IMR-90 (cell line): ENCODE results near the gene CCDC70. TPM values are rescaled to one million over a fixed set of nuclear protein-coding genes. Genes with fewer than 3 reads are reported as not detected.

Source experiments
- ATAC-seq: fragments of 200-7000 bp; cut with Tn5 transposase; 2 replicates; pipeline ENCODE4 v1.9.1; 2020; ENCODE audit warnings: low read depth, mild to moderate bottlenecking, moderate library complexity
- BruUV-seq: library from RNA; stranded (reverse); fragments of 400-500 nt; replicated peaks from 2 replicates; lab custom pipeline; 2021; lab: Mats Ljungman, UMichigan
- CTCF ChIA-PET: fragments of 300-600 bp; formaldehyde crosslinking; extraction: SDS; loops from one replicate; lab custom pipeline; 2021; ENCODE audit warnings: antibody characterized with exemption; lab: Yijun Ruan, JAX
- POLR2A ChIA-PET: fragments of 300-600 bp; sonication (Branson Sonifier 250); formaldehyde crosslinking; loops from one replicate; lab custom pipeline; 2022; ENCODE audit warnings: antibody characterized with exemption; ENCODE audit not compliant: unreplicated experiment; lab: Charles Lee
- DNase-seq: peaks from one replicate; pipeline ENCODE4 v3.0.0; 2013
- H2AFZ ChIP-seq: replicated peaks from 2 replicates; pipeline ENCODE3; 2013; ENCODE audit warnings: low read length, mild to moderate bottlenecking; ENCODE audit not compliant: poor library complexity
- H2AK5ac ChIP-seq: 2 replicates; pipeline ENCODE4 v1.6.1; 2013; ENCODE audit warnings: low read depth, low read length, inconsistent platforms
- H2AK9ac ChIP-seq: replicated peaks from 2 replicates; pipeline ENCODE3; 2013; ENCODE audit warnings: mild to moderate bottlenecking, low read depth, low read length, moderate library complexity; ENCODE audit not compliant: poor library complexity
- H2BK120ac ChIP-seq: 2 replicates; pipeline ENCODE4 v1.6.1; 2013; ENCODE audit warnings: low read depth, low read length, inconsistent platforms
- H2BK15ac ChIP-seq: 3 replicates; pipeline ENCODE4 v1.6.1; 2013; ENCODE audit warnings: low read depth, low read length, inconsistent platforms
- H2BK20ac ChIP-seq: 2 replicates; pipeline ENCODE4 v1.6.1; 2013; ENCODE audit warnings: low read depth, mild to moderate bottlenecking, inconsistent platforms, low read length, moderate library complexity
- H2BK5ac ChIP-seq: 2 replicates; pipeline ENCODE4 v1.6.1; 2013; ENCODE audit warnings: mild to moderate bottlenecking, low read depth, low read length, inconsistent platforms; ENCODE audit not compliant: poor library complexity, severe bottlenecking
- H3K14ac ChIP-seq: replicated peaks from 2 replicates; pipeline ENCODE4 v1.6.1; 2013; ENCODE audit warnings: low read depth, low read length, inconsistent platforms
- H3K18ac ChIP-seq: 2 replicates; pipeline ENCODE4 v1.6.1; 2013; ENCODE audit warnings: low read depth, low read length, control low read depth
- H3K23ac ChIP-seq: 2 replicates; pipeline ENCODE4 v1.6.1; 2013; ENCODE audit warnings: low read depth, low read length, inconsistent platforms
- H3K27ac ChIP-seq: 2 replicates; pipeline ENCODE4 v1.5.1; 2013; ENCODE audit warnings: mild to moderate bottlenecking, control low read depth, low read length; ENCODE audit not compliant: insufficient read depth
- H3K27me3 ChIP-seq: 2 replicates; pipeline ENCODE4 v1.6.1; 2013; ENCODE audit warnings: low read length; ENCODE audit not compliant: control insufficient read depth, insufficient read depth
- H3K36me3 ChIP-seq: 2 replicates; pipeline ENCODE4 v1.6.1; 2013; ENCODE audit warnings: low read length, mixed read lengths; ENCODE audit not compliant: control insufficient read depth, insufficient read depth
- H3K4ac ChIP-seq: 2 replicates; pipeline ENCODE4 v1.6.1; 2013; ENCODE audit warnings: low read depth, low read length, inconsistent platforms
- H3K4me1 ChIP-seq: 2 replicates; pipeline ENCODE4 v1.6.1; 2013; ENCODE audit warnings: low read length, mixed read lengths; ENCODE audit not compliant: control insufficient read depth, insufficient read depth
- H3K4me2 ChIP-seq: 2 replicates; pipeline ENCODE4 v1.6.1; 2013; ENCODE audit warnings: low read depth, mild to moderate bottlenecking, control low read depth, low read length, moderate library complexity
- H3K4me3 ChIP-seq: 2 replicates; pipeline ENCODE4 v1.5.1; 2013; ENCODE audit warnings: low read depth, mild to moderate bottlenecking, control low read depth, low read length, moderate library complexity; ENCODE audit not compliant: insufficient read depth
- H3K56ac ChIP-seq: 2 replicates; pipeline ENCODE4 v1.6.1; 2013; ENCODE audit warnings: low read length, inconsistent platforms; ENCODE audit not compliant: insufficient read depth; ENCODE audit errors: extremely low read depth
- H3K79me1 ChIP-seq, 2 experiments: 2 replicates each; pipeline ENCODE4 v1.6.1; 2013; ENCODE audit warnings: low read length in 2 of 2, inconsistent platforms in 1 of 2, low read depth in 1 of 2
- H3K9ac ChIP-seq: 2 replicates; pipeline ENCODE4 v1.6.1; 2013; ENCODE audit warnings: low read depth, low read length, control low read depth
- H3K9me1 ChIP-seq: 2 replicates; pipeline ENCODE4 v1.6.1; 2013; ENCODE audit warnings: low read length, inconsistent platforms; ENCODE audit not compliant: insufficient read depth
- H3K9me3 ChIP-seq: 2 replicates; pipeline ENCODE4 v1.6.1; 2013; ENCODE audit warnings: low read length; ENCODE audit not compliant: control insufficient read depth, insufficient read depth
- H4K20me1 ChIP-seq: 2 replicates; pipeline ENCODE4 v1.6.1; 2013; ENCODE audit warnings: low read length, inconsistent platforms; ENCODE audit not compliant: insufficient read depth
- H4K5ac ChIP-seq: 2 replicates; pipeline ENCODE4 v1.6.1; 2013; ENCODE audit warnings: mild to moderate bottlenecking, low read depth, low read length, control low read depth
- H4K8ac ChIP-seq, 2 experiments: 2 replicates each; pipeline ENCODE4 v1.6.1; 2013; ENCODE audit warnings: low read depth in 2 of 2, low read length in 2 of 2, control low read depth in 1 of 2, inconsistent platforms in 1 of 2
- H4K91ac ChIP-seq: 2 replicates; pipeline ENCODE4 v1.6.1; 2013; ENCODE audit warnings: low read depth, low read length, inconsistent platforms; ENCODE audit not compliant: insufficient read depth
- BHLHE40 ChIP-seq: fragments of 150-350 bp; IDR thresholded peaks from 2 replicates; pipeline ENCODE4 v1.6.1; 2016; ENCODE audit warnings: mild to moderate bottlenecking, low read depth, low read length
- CEBPB ChIP-seq: IDR thresholded peaks from 2 replicates; pipeline ENCODE4 v1.6.1; 2012; ENCODE audit warnings: low read depth, low read length, improper control_type of control experiment
- CHD1 ChIP-seq: IDR thresholded peaks from 2 replicates; pipeline ENCODE4 v1.6.1; 2012; ENCODE audit warnings: low read depth, low read length, improper control_type of control experiment
- CTCF ChIP-seq: conservative IDR thresholded peaks from 2 replicates; pipeline ENCODE4 v1.5.1; 2012; ENCODE audit warnings: mild to moderate bottlenecking, low read depth, low read length, improper control_type of control experiment
- ELK1 ChIP-seq: fragments of 150-350 bp; IDR thresholded peaks from 2 replicates; pipeline ENCODE4 v1.6.1; 2016; ENCODE audit warnings: low read depth, mild to moderate bottlenecking, low read length, moderate library complexity, borderline replicate concordance
- FOS ChIP-seq: fragments of 150-350 bp; IDR thresholded peaks from 2 replicates; pipeline ENCODE4 v1.6.1; 2016; ENCODE audit warnings: low read depth, low read length
- MAFK ChIP-seq: IDR thresholded peaks from 2 replicates; pipeline ENCODE4 v1.6.1; 2012; ENCODE audit warnings: low read depth, low read length, improper control_type of control experiment
- MAZ ChIP-seq: IDR thresholded peaks from 2 replicates; pipeline ENCODE4 v1.6.1; 2012; ENCODE audit warnings: low read depth, mild to moderate bottlenecking, low read length, improper control_type of control experiment, moderate library complexity, borderline replicate concordance
- MXI1 ChIP-seq: IDR thresholded peaks from 2 replicates; pipeline ENCODE4 v1.6.1; 2012; ENCODE audit warnings: low read depth, mild to moderate bottlenecking, low read length, moderate library complexity, borderline replicate concordance
- NFE2L2 ChIP-seq: fragments of 150-350 bp; IDR thresholded peaks from 2 replicates; pipeline ENCODE4 v1.6.1; 2016; ENCODE audit warnings: low read depth, mild to moderate bottlenecking, low read length
- POLR2A ChIP-seq: IDR thresholded peaks from 2 replicates; pipeline ENCODE4 v1.6.1; 2012; ENCODE audit warnings: mild to moderate bottlenecking, low read depth, low read length
- RAD21 ChIP-seq: IDR thresholded peaks from 2 replicates; pipeline ENCODE4 v1.6.1; 2012; ENCODE audit warnings: low read length, improper control_type of control experiment
- RCOR1 ChIP-seq: IDR thresholded peaks from 2 replicates; pipeline ENCODE4 v1.6.1; 2012; ENCODE audit warnings: mild to moderate bottlenecking, low read length, improper control_type of control experiment; ENCODE audit not compliant: insufficient replicate concordance
- RFX5 ChIP-seq: IDR thresholded peaks from 2 replicates; pipeline ENCODE4 v1.8.0; 2012; ENCODE audit warnings: low read depth, mild to moderate bottlenecking, low read length, moderate library complexity
- SMC3 ChIP-seq: fragments of 150-350 bp; IDR thresholded peaks from 2 replicates; pipeline ENCODE4 v1.6.1; 2016; ENCODE audit warnings: low read depth, mild to moderate bottlenecking, antibody characterized with exemption, low read length, moderate library complexity
- USF2 ChIP-seq: fragments of 150-350 bp; IDR thresholded peaks from 2 replicates; pipeline ENCODE4 v1.6.1; 2017; ENCODE audit warnings: mild to moderate bottlenecking, antibody characterized with exemption, low read length, low read depth
- WGBS, 2 experiments: methylation state at CpG; one replicate each; pipeline versions ENCODE4 v1.1.5 to v1.1.7; 2013; ENCODE audit warnings: missing lambda C conversion rate in 2 of 2; ENCODE audit not compliant: insufficient read length in 1 of 2; ENCODE audit errors: extremely low coverage in 2 of 2; 5-methylcytosine and 5-hydroxymethylcytosine counted together
- dilution Hi-C: fragments of 300-500 bp; cut with HindIII; formaldehyde crosslinking; loops from one replicate; pipeline ENCODE4 v1.14.3; 2018; ENCODE audit warnings: low sequenced_read_pairs; ENCODE audit not compliant: unreplicated experiment
- in situ Hi-C: fragments of 300-500 bp; cut with MboI; formaldehyde crosslinking; loops from 3 replicates; pipeline ENCODE4 v1.14.3; 2019; ENCODE audit warnings: low sequenced_read_pairs, inconsistent platforms, mixed read lengths
- intact Hi-C: fragments of 100-400 bp; cut with micrococcal nuclease; formaldehyde crosslinking; loops from 2 replicates; pipeline ENCODE4 v1.10.0; 2022
- polyA plus RNA-seq, 3 experiments: library from polyadenylated mRNA; depleted of rRNA; stranded (reverse); fragments of >200 nt; gene quantifications; 2 replicates each; pipeline ENCODE4 v1.2.3, GENCODE V29; 2012; ENCODE audit warnings: low replicate concordance in 1 of 3
- total RNA-seq: library from RNA; depleted of rRNA; stranded (reverse); fragments of >200 nt; gene quantifications from 2 replicates; pipeline ENCODE4 v1.2.3, GENCODE V29; 2012

Gene CCDC70
- total and polyA plus RNA-seq, 2 of the 4 experiments (the other 2 are of a cell fraction) = not detected

- CTCF ChIA-PET = no interaction called here
- Histone ChIP-seq H4K20me1 (no peaks in the 10 kb centered on the region), H2AK5ac (no peak overlapping the region), H2AK9ac (no peak overlapping the region), H3K23ac (no peak overlapping the region), H2BK15ac (no peak overlapping the region), H3K4ac (no peak overlapping the region), H3K4me3 (no peak overlapping the region), H2BK120ac (no peak overlapping the region), H3K18ac (no peak overlapping the region), H4K8ac (no peak overlapping the region), H3K36me3 (no peaks in the 10 kb centered on the region), H3K56ac (no peak overlapping the region), H3K9me3 (no peaks in the 10 kb centered on the region), H3K79me1 (no peaks in the 10 kb centered on the region), H3K9me1 (no peaks in the 10 kb centered on the region), H3K9ac (no peak overlapping the region), H3K4me2 (no peak overlapping the region), H3K14ac (no peak overlapping the region), H3K27ac (no peak overlapping the region), H2BK20ac (no peak overlapping the region), H3K4me1 (no peaks in the 10 kb centered on the region), H2AFZ (no peak overlapping the region), H2BK5ac (no peak overlapping the region), H3K27me3 (peaks cover 40% of the 10 kb centered on the region), H4K5ac (no peak overlapping the region), H4K91ac (no peak overlapping the region)
- no TSS peak for BruUV-seq
- intact Hi-C loops = no loop called here
- ATAC-seq (no peak), DNase-seq (no peak)
- in situ Hi-C loops = no loop called here
- POLR2A ChIA-PET = no interaction called here
- dilution Hi-C loops = no loop called here
- no CpG with 5 or more reads among the region's 3 CpGs for WGBS, 2 experiments
- TF ChIP-seq ELK1 (no peak), BHLHE40 (no peak), CEBPB (no peak), FOS (no peak), CHD1 (no peak), RAD21 (no peak), RCOR1 (no peak), MXI1 (no peak), MAFK (no peak), USF2 (no peak), RFX5 (no peak), MAZ (no peak), CTCF (no peak), SMC3 (no peak), NFE2L2 (no peak), POLR2A (no peak)
Measured at GRCh38 chr13:51837016-51837415, 24.8 kb upstream of the CCDC70 start.
